22Rv1 (cell line): Measurements from ENCODE around the gene GRM4.

Experiments
- H3K27ac ChIP-seq: fragments of 450-650 bp; 2 replicates; pipeline ENCODE4 v1.5.1; 2017
- CTCF ChIP-seq: fragments of 450-650 bp; IDR thresholded peaks from 2 replicates; pipeline ENCODE4 v1.5.1; 2017; ENCODE audit warnings: mild to moderate bottlenecking
- ZFX ChIP-seq: fragments of 450-650 bp; IDR thresholded peaks from 2 replicates; pipeline ENCODE4 v1.6.1; 2017; ENCODE audit warnings: antibody characterized with exemption, borderline replicate concordance

The GRM4 gene

DNA sequence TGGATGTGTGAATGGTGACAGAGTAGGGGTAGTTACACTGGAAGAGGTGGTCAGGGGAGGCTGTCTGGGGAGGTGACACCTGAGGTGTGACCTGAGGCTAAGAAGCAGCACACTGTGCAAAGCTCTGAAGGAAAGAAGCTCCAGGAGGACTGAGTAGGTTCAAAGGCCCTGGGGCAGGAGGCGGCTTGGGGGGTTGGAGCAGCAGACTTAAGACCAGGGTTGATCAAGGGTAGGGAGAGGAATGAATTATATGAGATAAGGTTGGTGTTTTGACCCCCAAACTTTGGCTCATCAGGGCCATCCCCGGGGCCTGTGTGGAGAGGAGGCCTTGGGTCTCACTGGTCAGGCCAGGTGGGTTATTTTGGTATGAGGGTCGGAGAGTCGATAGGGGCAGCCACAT lies 166.1 kb downstream of the GRM4 start:
- no peak for TF ChIP-seq ZFX
- no peak for TF ChIP-seq CTCF

GRCh38 chr6:33978412-33979150 lies 167.3 kb downstream of the GRM4 start:
- TF ChIP-seq CTCF, result no peak
- no peak for TF ChIP-seq ZFX

More for the DNA sequence above, 166.1 kb downstream of the GRM4 start:
- H3K27ac ChIP-seq, result no peak overlapping the region

GRCh38 chr6:33977606-33978411 lies 168.1 kb downstream of the GRM4 start:
- no peak for TF ChIP-seq ZFX
- no peak for TF ChIP-seq CTCF

More at GRCh38 chr6:33978412-33979150, 167.3 kb downstream of the GRM4 start:
- no peak overlapping the region for H3K27ac ChIP-seq

GRCh38 chr6:33976437-33977360 lies 169.2 kb downstream of the GRM4 start:
- H3K27ac ChIP-seq, result no peak overlapping the region
- TF ChIP-seq ZFX (no peak), CTCF (no peak)

More at GRCh38 chr6:33977606-33978411, 168.1 kb downstream of the GRM4 start:
- H3K27ac ChIP-seq, result no peak overlapping the region

DNA sequence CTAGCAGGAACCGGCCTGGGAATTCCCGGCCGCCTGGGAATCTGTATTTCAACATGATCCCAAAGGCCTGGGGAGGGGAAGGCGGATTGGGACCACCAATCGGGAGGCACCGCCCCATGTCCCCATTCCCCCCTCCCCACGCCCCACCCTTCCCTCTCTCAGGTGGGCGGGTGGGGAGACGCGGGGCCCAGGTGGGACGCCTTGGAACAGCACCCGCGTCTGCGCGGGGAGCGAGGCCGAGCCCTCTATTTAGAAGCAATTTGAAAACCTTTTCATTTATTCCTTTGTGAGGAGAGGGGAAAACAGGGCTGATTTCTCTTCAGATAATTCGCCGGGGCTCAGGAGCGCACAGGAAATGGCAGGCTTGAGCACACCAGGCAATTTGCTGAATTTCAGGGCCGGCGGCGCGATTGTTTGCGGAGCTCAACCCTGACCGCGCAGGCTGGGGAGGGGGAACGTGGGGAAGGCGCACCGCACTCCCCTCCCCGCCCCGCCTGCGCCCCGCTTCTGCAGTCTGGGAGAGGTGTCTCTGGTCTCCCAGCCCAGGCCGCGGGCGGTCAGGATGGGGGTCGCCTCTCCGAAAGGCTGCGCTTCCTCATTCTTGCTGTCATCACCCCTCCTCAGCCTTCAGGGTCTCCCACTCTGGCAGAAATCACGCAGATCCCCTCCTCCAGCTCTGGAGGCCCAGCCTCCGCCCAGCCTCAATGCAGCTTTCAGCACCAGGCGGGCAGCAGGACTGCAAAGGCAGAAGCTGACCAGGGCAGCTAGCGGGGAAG lies 170.0 kb downstream of the GRM4 start:
- H3K27ac ChIP-seq, result no peak overlapping the region
- TF ChIP-seq CTCF (no peak), ZFX (no peak)

- H3K27ac ChIP-seq, result no peak overlapping the region
- TF ChIP-seq ZFX (no peak), CTCF (no peak)
Measured at GRCh38 chr6:33974471-33974870, 171.4 kb downstream of the GRM4 start.
